WTC11 (cell line): ENCODE data around the gene ATG7. TPM values are rescaled to one million over a fixed set of nuclear protein-coding genes. Genes with fewer than 3 reads are reported as not detected.

ENCODE experiments used
- ATAC-seq: fragments of 200-7000 bp; cut with Tn5 transposase; 2 replicates; pipeline ENCODE4 v1.10.0; 2021; ENCODE audit warnings: mild to moderate bottlenecking, moderate library complexity
- CTCF ChIA-PET: fragments of 300-600 bp; sonication (Branson Sonifier 250); formaldehyde crosslinking; loops from one replicate; lab custom pipeline; 2021; ENCODE audit warnings: antibody characterized with exemption; lab: Charles Lee
- POLR2A ChIA-PET: fragments of 350-600 bp; sonication (Branson Sonifier 250); formaldehyde crosslinking; loops from one replicate; lab custom pipeline; 2021; ENCODE audit warnings: antibody characterized with exemption; lab: Charles Lee
- DNase-seq: peaks from one replicate; pipeline ENCODE4 v3.0.0; 2021; ENCODE audit warnings: low spot score
- H3K27ac Mint-ChIP-seq: 2 replicates; pipeline ENCODE4 v1.8.0; 2021; ENCODE audit warnings: mixed read lengths
- H3K27me3 Mint-ChIP-seq: 2 replicates; pipeline ENCODE4 v1.8.0; 2021; ENCODE audit warnings: low read depth, mild to moderate bottlenecking, moderate library complexity, mixed read lengths
- H3K36me3 Mint-ChIP-seq: 2 replicates; pipeline ENCODE4 v1.8.0; 2021; ENCODE audit warnings: mixed read lengths
- H3K4me1 Mint-ChIP-seq: 2 replicates; pipeline ENCODE4 v1.8.0; 2022; ENCODE audit warnings: mixed read lengths
- H3K4me3 Mint-ChIP-seq: 2 replicates; pipeline ENCODE4 v1.8.0; 2021; ENCODE audit warnings: mild to moderate bottlenecking, moderate library complexity, mixed read lengths
- H3K9me3 Mint-ChIP-seq: 2 replicates; pipeline ENCODE4 v1.8.0; 2021; ENCODE audit warnings: mixed read lengths
- ATF1 ChIP-seq: sonication (generic); formaldehyde crosslinking; IDR thresholded peaks from 2 replicates; pipeline ENCODE4 v1.8.1; 2023; ENCODE audit warnings: mild to moderate bottlenecking, moderate library complexity, missing genetic modification reagents
- ATF3 ChIP-seq: sonication (generic); formaldehyde crosslinking; conservative IDR thresholded peaks from 2 replicates; pipeline ENCODE4 v1.8.1; 2022; ENCODE audit warnings: mild to moderate bottlenecking, missing genetic modification reagents
- ERG ChIP-seq: fragments of 250-450 bp; sonication (Bioruptor Pico); IDR thresholded peaks from 2 replicates; pipeline ENCODE4 v1.8.0; 2021; ENCODE audit warnings: mild to moderate bottlenecking
- ETV6 ChIP-seq: sonication (generic); formaldehyde crosslinking; IDR thresholded peaks from 2 replicates; pipeline ENCODE4 v1.8.1; 2022; ENCODE audit warnings: mild to moderate bottlenecking, missing genetic modification reagents
- FOXP1 ChIP-seq: sonication (generic); formaldehyde crosslinking; IDR thresholded peaks from 2 replicates; pipeline ENCODE4 v1.8.0; 2022; ENCODE audit warnings: missing genetic modification reagents, mild to moderate bottlenecking, moderate library complexity, borderline replicate concordance
- HMGA2 ChIP-seq: fragments of 250-450 bp; sonication (Bioruptor Pico); IDR thresholded peaks from 2 replicates; pipeline ENCODE4 v1.4.0; 2021; ENCODE audit warnings: mild to moderate bottlenecking, moderate library complexity
- IRF1 ChIP-seq: sonication (generic); formaldehyde crosslinking; IDR thresholded peaks from 2 replicates; pipeline ENCODE4 v1.8.0; 2023; ENCODE audit warnings: missing genetic modification reagents
- IRF2 ChIP-seq: sonication (generic); formaldehyde crosslinking; IDR thresholded peaks from 2 replicates; pipeline ENCODE4 v1.8.0; 2022; ENCODE audit warnings: low read depth, missing genetic modification reagents, borderline replicate concordance
- MAX ChIP-seq: sonication (generic); formaldehyde crosslinking; IDR thresholded peaks from 2 replicates; pipeline ENCODE4 v1.8.0; 2022; ENCODE audit warnings: mild to moderate bottlenecking, missing genetic modification reagents
- MXD4 ChIP-seq: fragments of 250-450 bp; sonication (Bioruptor Pico); IDR thresholded peaks from 2 replicates; pipeline ENCODE4 v1.8.0; 2021; ENCODE audit warnings: mild to moderate bottlenecking, moderate library complexity, borderline replicate concordance
- MYBL2 ChIP-seq: sonication (generic); formaldehyde crosslinking; IDR thresholded peaks from 2 replicates; pipeline ENCODE4 v1.8.1; 2023; ENCODE audit warnings: mild to moderate bottlenecking, moderate library complexity, missing genetic modification reagents
- NR2C2 ChIP-seq: sonication (generic); formaldehyde crosslinking; IDR thresholded peaks from 2 replicates; pipeline ENCODE4 v1.8.0; 2022; ENCODE audit warnings: mild to moderate bottlenecking, missing genetic modification reagents
- PREB ChIP-seq: sonication (generic); formaldehyde crosslinking; IDR thresholded peaks from 2 replicates; pipeline ENCODE4 v1.8.1; 2022; ENCODE audit warnings: mild to moderate bottlenecking, missing genetic modification reagents, moderate library complexity, borderline replicate concordance
- SMAD4 ChIP-seq: sonication (generic); formaldehyde crosslinking; IDR thresholded peaks from 2 replicates; pipeline ENCODE4 v1.8.0; 2022; ENCODE audit warnings: mild to moderate bottlenecking, missing genetic modification reagents
- SP1 ChIP-seq: sonication (generic); formaldehyde crosslinking; conservative IDR thresholded peaks from 2 replicates; pipeline ENCODE4 v1.8.1; 2022; ENCODE audit warnings: missing genetic modification reagents
- TEAD4 ChIP-seq: sonication (generic); formaldehyde crosslinking; IDR thresholded peaks from 2 replicates; pipeline ENCODE4 v1.8.0; 2022; ENCODE audit warnings: mild to moderate bottlenecking, missing genetic modification reagents
- TP53 ChIP-seq: sonication (generic); formaldehyde crosslinking; IDR thresholded peaks from 2 replicates; pipeline ENCODE4 v1.8.1; 2023; ENCODE audit warnings: mild to moderate bottlenecking, missing genetic modification reagents
- USF2 ChIP-seq: sonication (generic); formaldehyde crosslinking; IDR thresholded peaks from 2 replicates; pipeline ENCODE4 v1.8.1; 2023; ENCODE audit warnings: mild to moderate bottlenecking, missing genetic modification reagents, moderate library complexity
- ZNF121 ChIP-seq: sonication (generic); formaldehyde crosslinking; IDR thresholded peaks from 2 replicates; pipeline ENCODE4 v1.8.0; 2023; ENCODE audit warnings: missing genetic modification reagents
- ZNF232 ChIP-seq: sonication (generic); formaldehyde crosslinking; IDR thresholded peaks from 2 replicates; pipeline ENCODE4 v1.8.0; 2022; ENCODE audit warnings: mild to moderate bottlenecking, missing genetic modification reagents
- ZNF281 ChIP-seq: sonication (generic); formaldehyde crosslinking; IDR thresholded peaks from 2 replicates; pipeline ENCODE4 v1.8.0; 2023; ENCODE audit warnings: mild to moderate bottlenecking, missing genetic modification reagents
- total RNA-seq: library from RNA; stranded (reverse); gene quantifications from 3 replicates; pipeline ENCODE4 v1.2.3, GENCODE V29; 2021

Gene ATG7
- total RNA-seq, 1 experiment from 2014 or later = 17.5 TPM

- Mint-ChIP-seq H3K4me1 (no peaks in the 10 kb centered on the region), H3K27ac (no peak overlapping the region), H3K36me3 (no peaks in the 10 kb centered on the region), H3K9me3 (peaks cover 3% of the 10 kb centered on the region; the same call in 1 of the 2 replicates), H3K4me3 (no peak overlapping the region), H3K27me3 (peaks cover 9% of the 10 kb centered on the region)
- POLR2A ChIA-PET = no interaction called here
- DNase-seq = no peak
- ATAC-seq = no peak
- TF ChIP-seq IRF1 (CRISPR knock-in tag) (no peak), MXD4 (CRISPR knock-in tag) (no peak), SMAD4 (CRISPR knock-in tag) (no peak), FOXP1 (CRISPR knock-in tag) (no peak), PREB (CRISPR knock-in tag) (no peak), ZNF121 (no peak), ATF3 (no peak), IRF2 (CRISPR knock-in tag) (no peak), TP53 (no peak), MAX (CRISPR knock-in tag) (no peak), ATF1 (CRISPR knock-in tag) (no peak), TEAD4 (CRISPR knock-in tag) (no peak), MYBL2 (CRISPR knock-in tag) (no peak), ERG (CRISPR knock-in tag) (no peak), USF2 (no peak), ZNF232 (CRISPR knock-in tag) (no peak), SP1 (CRISPR knock-in tag) (no peak)
- CTCF ChIA-PET = no interaction called here
Measured at GRCh38 chr3:11248596-11248995, 23.6 kb upstream of the ATG7 start.

GRCh38 chr3:11250902-11251806 is 21.0 kb upstream of the ATG7 start:
- TF ChIP-seq NR2C2 (no peak), TEAD4 (CRISPR knock-in tag) (no peak), TP53 (no peak), HMGA2 (no peak), ETV6 (CRISPR knock-in tag) (no peak), ZNF281 (CRISPR knock-in tag) (no peak), ZNF121 (no peak)
- TF ChIP-seq, all 79 proteins: peak for 0
- peaks cover 7% of the 10 kb centered on the region; the same call in 1 of the 2 replicates for H3K9me3 Mint-ChIP-seq
- H3K4me1 Mint-ChIP-seq = no peaks in the 10 kb centered on the region
- no peaks in the 10 kb centered on the region for H3K36me3 Mint-ChIP-seq
- ChIA-PET CTCF (no interaction called here), POLR2A (no interaction called here)
- ATAC-seq = no peak
- no peak overlapping the region for H3K27ac Mint-ChIP-seq
- peaks cover 7% of the 10 kb centered on the region for H3K27me3 Mint-ChIP-seq
- no peak for DNase-seq
- H3K4me3 Mint-ChIP-seq = no peak overlapping the region
